HG02970 (cell line): ENCODE data around the gene FHOD3.

Source experiments
- ATAC-seq: cut with Tn5 transposase; IDR thresholded peaks from one replicate; pipeline ENCODE4 v1.9.1; 2021; ENCODE audit warnings: mild to moderate bottlenecking, moderate library complexity, moderate number of reproducible peaks; ENCODE audit not compliant: unreplicated experiment, low FRiP score

Gene FHOD3

GRCh38 chr18:36675076-36675475 lies 377.6 kb downstream of the FHOD3 start:
- no peak for ATAC-seq

- ATAC-seq: no peak
Measured at GRCh38 chr18:36675542-36675941, 378.0 kb downstream of the FHOD3 start.

GRCh38 chr18:36676629-36677028 lies 379.1 kb downstream of the FHOD3 start:
- ATAC-seq: no peak

- no peak for ATAC-seq
Measured at GRCh38 chr18:36680042-36680441, 382.5 kb downstream of the FHOD3 start.

- no peak for ATAC-seq
Measured at GRCh38 chr18:36685580-36685979, 388.1 kb downstream of the FHOD3 start.

- ATAC-seq: no peak
Measured at GRCh38 chr18:36688020-36688965, 390.8 kb downstream of the FHOD3 start.

- no peak for ATAC-seq
Measured at GRCh38 chr18:36692371-36692770, 394.9 kb downstream of the FHOD3 start.

- ATAC-seq: no peak
Measured at GRCh38 chr18:36692921-36693332, 395.4 kb downstream of the FHOD3 start.

GRCh38 chr18:36693931-36694620 lies 396.6 kb downstream of the FHOD3 start:
- ATAC-seq: no peak

- no peak for ATAC-seq
Measured at GRCh38 chr18:36695806-36696205, 398.3 kb downstream of the FHOD3 start.

- ATAC-seq: no peak
Measured at GRCh38 chr18:36697905-36698304, 400.4 kb downstream of the FHOD3 start.

GRCh38 chr18:36700955-36701354 lies 403.4 kb downstream of the FHOD3 start:
- ATAC-seq: no peak

GRCh38 chr18:36702401-36703013 lies 405.0 kb downstream of the FHOD3 start:
- no peak for ATAC-seq

GRCh38 chr18:36704156-36704555 lies 406.6 kb downstream of the FHOD3 start:
- ATAC-seq: no peak

GRCh38 chr18:36706134-36706881 lies 408.8 kb downstream of the FHOD3 start:
- ATAC-seq: no peak

GRCh38 chr18:36708366-36708765 lies 410.9 kb downstream of the FHOD3 start:
- ATAC-seq: no peak

- no peak for ATAC-seq
Measured at GRCh38 chr18:36709315-36709714, 411.8 kb downstream of the FHOD3 start.

- no peak for ATAC-seq
Measured at GRCh38 chr18:36711014-36711725, 413.7 kb downstream of the FHOD3 start.

- ATAC-seq: no peak
Measured at GRCh38 chr18:36711813-36712444, 414.4 kb downstream of the FHOD3 start.
